Right cardiac atrium (tissue), 5 donors: Measurements from ENCODE around the gene HTATIP2. TPM values are rescaled to one million over a fixed set of nuclear protein-coding genes. Genes with fewer than 3 reads are reported as not detected.
A peak's percentile ranks its signal among the peaks of the same experiment; 100 is the strongest.

Source experiments
- ATAC-seq, 2 donors: fragments of 200-7000 bp; cut with Tn5 transposase; one replicate each; pipeline versions ENCODE4 v1.8.0 to v1.9.1; 2020; ENCODE audit warnings: moderate library complexity in 2 of 2, mild to moderate bottlenecking in 1 of 2
- DNase-seq, 3 donors: peaks; one replicate each; pipeline ENCODE4 v3.0.0-alpha.2; 2020
- H3K27ac ChIP-seq: one replicate; pipeline ENCODE4 v1.5.1; 2013; ENCODE audit warnings: mild to moderate bottlenecking, low read length, control low read depth, moderate library complexity
- H3K27me3 ChIP-seq: one replicate; pipeline ENCODE4 v1.6.1; 2013; ENCODE audit not compliant: control insufficient read depth, insufficient read depth
- H3K4me1 ChIP-seq: one replicate; pipeline ENCODE4 v1.6.1; 2013; ENCODE audit warnings: low read length; ENCODE audit not compliant: control insufficient read depth, insufficient read depth
- H3K4me3 ChIP-seq: one replicate; pipeline ENCODE4 v1.5.1; 2013; ENCODE audit warnings: low read length, control low read depth
- H3K9me3 ChIP-seq: one replicate; pipeline ENCODE4 v1.6.1; 2013; ENCODE audit warnings: low read length; ENCODE audit not compliant: control insufficient read depth
- WGBS: extraction: QIAGEN DNeasy Blood & Tissue Kit; methylation state at CpG from one replicate; pipeline ENCODE4 v1.1.7; 2013; 5-methylcytosine and 5-hydroxymethylcytosine counted together
- intact Hi-C, 4 donors: fragments of 100-400 bp; cut with DNase I; formaldehyde crosslinking; loops; one replicate each; pipeline versions ENCODE4 v1.11.0 to v1.14.0; 2022 to 2023
- long read RNA-seq, 4 donors: library from polyadenylated mRNA; unstranded; transcript quantifications; one replicate each; pipeline ENCODE4 v2.0.0, GENCODE V29; 2020 to 2021
- polyA plus RNA-seq: library from polyadenylated mRNA; stranded (reverse); fragments of 200-250 nt; gene quantifications from one replicate; pipeline ENCODE4 v1.2.3, GENCODE V29; 2013
- total RNA-seq, 4 donors: library from RNA; stranded (reverse); fragmentation: NEBNext Ultra II Directional; extraction: Animal tissue kit (Norgen Biotek cat#: 25700); gene quantifications; one replicate each; pipeline ENCODE4 v1.2.1, GENCODE V29; 2021
- donor health status: healthy with polysubstance abuse.
- donor health status: DM: no; HTN: yes; CAD: no.
- donor health status: DM: no; HTN: no; CAD: no.
- donor health status: DM: no; HTN: yes; CAD: no; lungs with severe emphysema.
- donor health status: DM: yes; HTN: yes; CAD: no.

Gene HTATIP2
- total RNA-seq = 10 to 100 TPM; 12.7 to 22.0 (median 17.2) TPM
- polyA plus RNA-seq = 18.4 TPM
- long read RNA-seq, donor 1, transcript HTATIP2-204 (5 exons, 1,748 nt) = minor isoform, 5 of 31 reads
- long read RNA-seq, donor 1, transcript HTATIP2-201 (6 exons, 1,477 nt) = major isoform, 21 of 31 reads
- long read RNA-seq, donor 1, partial matches to known transcripts = 0 of 31 reads
- long read RNA-seq, donor 1, other reads (novel, unspliced or antisense) = 1 of 31 reads
- long read RNA-seq, donor 2, transcript HTATIP2-201 (6 exons, 1,477 nt) = major isoform, 8 of 12 reads
- long read RNA-seq, donor 2, partial matches to known transcripts = 0 of 12 reads
- long read RNA-seq, donor 2, other reads (novel, unspliced or antisense) = 0 of 12 reads
- long read RNA-seq, donor 3, transcript HTATIP2-201 (6 exons, 1,477 nt) = major isoform, 38 of 60 reads
- long read RNA-seq, donor 3, transcript HTATIP2-204 (5 exons, 1,748 nt) = minor isoform, 8 of 60 reads
- long read RNA-seq, donor 3, transcript HTATIP2-202 (6 exons, 886 nt) = minor isoform, 7 of 60 reads
- long read RNA-seq, donor 3, partial matches to known transcripts = 0 of 60 reads
- long read RNA-seq, donor 3, other reads (novel, unspliced or antisense) = 1 of 60 reads
- long read RNA-seq, donor 4, transcript HTATIP2-202 (6 exons, 886 nt) = major isoform, 7 of 15 reads
- long read RNA-seq, donor 4, partial matches to known transcripts = 0 of 15 reads
- long read RNA-seq, donor 4, other reads (novel, unspliced or antisense) = 0 of 15 reads

- intact Hi-C loops = no loop called here
- H3K4me1 ChIP-seq = peaks cover 3% of the 10 kb centered on the region
- 3% methylated on average over 68 of the region's 68 CpGs for WGBS
These were observed at the start of gene HTATIP2 for GRCh38 chr11:20363500-20364340. HTATIP2 (plus strand) TSS chr11:20363714; CDS start chr11:20364238, 524 bp downstream.

GRCh38 chr11:20315800-20316199 is 47.7 kb upstream of the HTATIP2 start:
- ATAC-seq (no peak), DNase-seq (no peak)
- H3K4me3 ChIP-seq = no peak overlapping the region
- no peaks in the 10 kb centered on the region for H3K27me3 ChIP-seq
- no peaks in the 10 kb centered on the region for H3K9me3 ChIP-seq
- 22% methylated on average over 1 of the region's 1 CpG for WGBS
- H3K4me1 ChIP-seq = no peaks in the 10 kb centered on the region
- intact Hi-C loops = no loop called here
- no peak overlapping the region for H3K27ac ChIP-seq

More at GRCh38 chr11:20363500-20364340, at the start of gene HTATIP2:
- Histone ChIP-seq H3K9me3 (no peaks in the 10 kb centered on the region), H3K27me3 (no peaks in the 10 kb centered on the region), H3K27ac (peak within 1 kb of the TSS; percentile 34), H3K4me3 (peak within 1 kb of the TSS; percentile 78)
- ATAC-seq = peak; percentile 93 to 95
- peak; percentile 78 to 91 (median 90) for DNase-seq

DNA sequence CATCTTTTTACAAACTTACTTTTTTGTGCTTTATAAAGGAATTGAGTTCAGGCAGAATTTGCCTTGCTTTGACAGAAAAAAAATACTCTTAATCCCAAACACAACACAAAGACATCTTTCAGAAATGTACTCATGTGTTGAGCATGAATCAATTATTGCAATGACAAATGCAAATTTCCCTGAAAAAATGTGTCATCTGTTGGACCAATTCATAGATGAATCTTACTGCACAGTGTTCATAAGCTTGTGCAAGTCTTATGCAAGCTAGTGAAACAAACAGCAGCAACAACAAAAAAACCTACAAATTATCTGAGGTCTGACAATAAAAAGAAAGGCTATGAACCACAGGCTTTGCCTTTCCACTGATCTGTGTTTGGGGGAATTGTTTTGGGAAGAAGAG is 42.3 kb upstream of the HTATIP2 start:
- H3K9me3 ChIP-seq = no peaks in the 10 kb centered on the region
- H3K27ac ChIP-seq = no peak overlapping the region
- DNase-seq (no peak), ATAC-seq (no peak)
- no peaks in the 10 kb centered on the region for H3K4me1 ChIP-seq
- H3K27me3 ChIP-seq = no peaks in the 10 kb centered on the region
- H3K4me3 ChIP-seq = no peak overlapping the region
- intact Hi-C loops = no loop called here

DNA sequence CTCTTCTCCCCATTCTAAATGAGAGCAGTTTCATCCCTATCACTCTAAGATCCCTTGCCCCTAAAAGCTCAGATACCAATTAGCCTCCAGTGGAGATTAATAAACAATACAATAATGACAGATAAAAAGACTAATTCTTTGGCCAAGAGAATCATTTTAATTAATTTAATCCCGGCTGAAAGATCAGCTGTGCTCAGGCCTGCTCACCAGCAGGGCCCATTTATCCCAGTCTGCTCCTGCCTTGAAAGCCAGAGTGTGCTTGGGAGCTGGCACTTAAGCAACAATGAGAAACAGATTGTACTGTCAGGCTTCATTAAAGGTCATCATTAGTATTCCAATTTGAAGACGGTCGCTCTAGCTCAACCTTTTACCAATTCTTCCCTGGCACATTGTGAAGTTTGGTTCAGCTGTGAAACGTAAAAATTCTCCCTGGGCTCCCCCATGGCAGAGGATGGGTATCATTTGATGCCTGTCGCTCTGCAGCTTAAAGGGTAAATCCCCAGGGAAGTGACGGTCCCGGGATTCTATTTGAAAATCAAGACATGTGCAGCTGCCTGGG is 36.1 kb upstream of the HTATIP2 start:
- Histone ChIP-seq H3K4me1 (no peaks in the 10 kb centered on the region), H3K27me3 (no peaks in the 10 kb centered on the region), H3K9me3 (no peaks in the 10 kb centered on the region), H3K27ac (no peak overlapping the region), H3K4me3 (no peak overlapping the region)
- ATAC-seq (no peak), DNase-seq (no peak)
- 80% methylated on average over 7 of the region's 7 CpGs for WGBS
- intact Hi-C loops = no loop called here

- Histone ChIP-seq H3K27ac (no peak overlapping the region), H3K4me3 (no peak overlapping the region), H3K27me3 (no peaks in the 10 kb centered on the region), H3K4me1 (no peaks in the 10 kb centered on the region), H3K9me3 (no peaks in the 10 kb centered on the region)
- ATAC-seq (no peak), DNase-seq (no peak)
- intact Hi-C loops = no loop called here
- WGBS = 88% methylated on average over 1 of the region's 1 CpG
These were observed 27.5 kb upstream of the HTATIP2 start for GRCh38 chr11:20336056-20336455.

DNA sequence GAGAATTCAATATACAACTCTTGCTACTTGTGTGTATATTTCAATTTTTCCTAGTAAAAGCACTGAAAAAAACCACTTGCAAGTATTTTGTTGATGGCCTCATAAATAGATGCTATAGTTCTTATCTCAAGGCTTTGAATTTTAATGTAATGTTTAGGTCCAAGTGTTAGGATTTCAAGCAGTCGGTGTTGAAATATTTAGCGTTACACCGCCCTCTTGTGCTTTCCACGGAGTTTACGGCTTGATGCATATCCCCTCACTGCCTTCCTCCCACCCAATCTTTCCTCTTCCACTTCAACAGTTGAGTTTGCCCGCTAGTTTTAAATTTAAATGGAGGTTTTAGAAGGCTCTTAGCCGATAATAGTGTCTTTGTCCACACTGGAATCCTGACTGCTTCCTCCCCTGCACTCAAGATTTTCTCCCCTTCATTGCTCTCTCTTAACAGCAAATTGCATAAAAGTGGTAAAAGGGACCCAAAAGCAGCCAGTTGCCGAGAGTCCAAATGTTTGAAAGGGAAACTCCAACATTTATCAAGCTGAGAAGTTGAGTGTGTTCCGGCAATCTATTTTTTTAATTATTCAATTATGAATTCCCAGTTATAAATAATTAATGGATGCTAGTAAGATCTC is 25.9 kb upstream of the HTATIP2 start:
- intact Hi-C loops = no loop called here
- no peak for ATAC-seq
- no peaks in the 10 kb centered on the region for H3K4me1 ChIP-seq
- DNase-seq = no peak
- no peak overlapping the region for H3K4me3 ChIP-seq
- H3K9me3 ChIP-seq = no peaks in the 10 kb centered on the region
- 22% methylated on average over 9 of the region's 9 CpGs for WGBS
- H3K27ac ChIP-seq = no peak overlapping the region
- H3K27me3 ChIP-seq = no peaks in the 10 kb centered on the region

- ATAC-seq (peak in 1 of 2 donors; percentile 60), DNase-seq (peak in 2 of 3 donors; percentile 14 to 32)
- 22% methylated on average over 26 of the region's 26 CpGs for WGBS
- H3K27me3 ChIP-seq = no peaks in the 10 kb centered on the region
- no peaks in the 10 kb centered on the region for H3K9me3 ChIP-seq
- H3K27ac ChIP-seq = no peak overlapping the region
- H3K4me3 ChIP-seq = no peak overlapping the region
- no peaks in the 10 kb centered on the region for H3K4me1 ChIP-seq
- intact Hi-C loops = no loop called here
These were observed 21.0 kb upstream of the HTATIP2 start for GRCh38 chr11:20342347-20343141.

GRCh38 chr11:20351136-20351535 is 12.4 kb upstream of the HTATIP2 start:
- Histone ChIP-seq H3K4me3 (no peak overlapping the region), H3K4me1 (no peaks in the 10 kb centered on the region), H3K27me3 (no peaks in the 10 kb centered on the region), H3K9me3 (no peaks in the 10 kb centered on the region), H3K27ac (no peak overlapping the region)
- no peak for DNase-seq
- intact Hi-C loops = loop anchor here (5.0 to 10.0 kb wide), 4 partner anchors 219 to 406 kb away; no protein-coding TSS in a partner anchor
- 76% methylated on average over 7 of the region's 7 CpGs for WGBS
- ATAC-seq = no peak

DNA sequence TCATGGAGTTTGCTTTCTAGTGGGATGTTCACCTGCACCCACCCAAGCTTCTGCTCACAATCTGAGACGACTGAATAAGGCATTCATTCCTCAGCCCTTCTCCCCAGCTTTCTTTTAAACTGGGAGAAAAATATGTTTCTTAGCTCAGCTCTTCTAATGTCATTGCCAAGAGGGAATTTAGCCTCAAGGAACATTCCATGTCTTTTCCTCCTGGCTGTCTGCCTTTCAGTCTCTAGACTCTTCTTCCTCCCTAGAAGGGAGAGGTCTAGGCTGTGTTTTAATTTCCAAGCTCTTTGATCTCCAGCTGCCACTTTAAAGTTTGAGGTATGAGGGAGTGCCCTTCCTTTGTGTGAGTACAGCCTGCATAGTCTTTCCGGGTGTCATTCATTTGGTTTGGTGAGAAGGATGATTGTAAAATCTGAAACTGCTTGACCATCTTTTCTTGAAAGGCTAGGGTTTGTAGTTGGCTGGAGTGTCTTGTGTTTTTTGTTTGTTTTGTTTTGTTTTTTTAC is 11.7 kb upstream of the HTATIP2 start:
- WGBS = 49% methylated on average over 2 of the region's 2 CpGs
- H3K27ac ChIP-seq = no peak overlapping the region
- no peaks in the 10 kb centered on the region for H3K27me3 ChIP-seq
- H3K9me3 ChIP-seq = no peaks in the 10 kb centered on the region
- intact Hi-C loops = loop anchor here (5.0 to 10.0 kb wide), 4 partner anchors 220 to 407 kb away; no protein-coding TSS in a partner anchor
- no peaks in the 10 kb centered on the region for H3K4me1 ChIP-seq
- ATAC-seq (peak in 1 of 2 donors; percentile 52), DNase-seq (no peak)
- no peak overlapping the region for H3K4me3 ChIP-seq
